Retina (tissue), 1 donor: ENCODE results near the gene ACER2.
"Not testable (repeated sequence)": the region's sequence is repeated elsewhere in the genome, so short reads cannot be mapped to it uniquely, and the experiment has no call there.

ENCODE experiments used
- DNase-seq: peaks from one replicate; pipeline ENCODE4 v3.0.0-alpha.2; 2016

Gene ACER2

DNA sequence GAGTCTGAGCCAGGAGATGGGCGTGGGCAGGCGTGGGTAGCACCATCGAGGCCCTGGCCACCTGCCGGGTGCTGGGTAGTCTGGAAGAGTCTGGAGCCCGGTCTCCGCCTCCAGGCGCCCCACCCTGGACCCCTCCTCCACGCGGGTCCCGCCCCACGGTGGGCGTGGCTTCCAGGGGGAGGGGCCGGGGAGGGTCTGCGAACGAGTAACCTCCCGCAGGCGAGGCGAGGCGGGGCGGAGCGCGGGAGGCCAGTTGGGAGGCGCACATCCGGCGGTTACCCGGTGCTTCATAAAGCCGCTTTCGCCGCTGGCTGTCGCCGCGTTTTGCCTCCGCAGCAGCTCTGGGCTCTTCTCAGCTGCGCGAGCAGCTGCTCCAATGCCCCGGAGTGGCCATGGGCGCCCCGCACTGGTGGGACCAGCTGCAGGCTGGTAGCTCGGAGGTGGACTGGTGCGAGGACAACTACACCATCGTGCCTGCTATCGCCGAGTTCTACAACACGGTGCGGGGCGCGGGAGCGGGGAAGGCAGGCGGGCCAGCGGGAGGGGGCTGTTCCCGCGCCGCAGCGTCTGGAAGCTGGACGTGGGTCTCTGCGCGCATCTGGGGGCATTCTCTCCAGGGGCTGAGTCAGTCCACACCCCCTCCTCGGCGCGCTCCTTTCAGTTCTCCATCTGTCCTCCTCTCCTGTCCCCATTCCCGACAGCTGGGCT, at the start of gene ACER2:
ACER2 (plus strand) TSS at position 317 of the 708 bp plus-strand sequence; CDS start at position 393, 76 bp downstream.
- DNase-seq: peak; percentile 96

DNA sequence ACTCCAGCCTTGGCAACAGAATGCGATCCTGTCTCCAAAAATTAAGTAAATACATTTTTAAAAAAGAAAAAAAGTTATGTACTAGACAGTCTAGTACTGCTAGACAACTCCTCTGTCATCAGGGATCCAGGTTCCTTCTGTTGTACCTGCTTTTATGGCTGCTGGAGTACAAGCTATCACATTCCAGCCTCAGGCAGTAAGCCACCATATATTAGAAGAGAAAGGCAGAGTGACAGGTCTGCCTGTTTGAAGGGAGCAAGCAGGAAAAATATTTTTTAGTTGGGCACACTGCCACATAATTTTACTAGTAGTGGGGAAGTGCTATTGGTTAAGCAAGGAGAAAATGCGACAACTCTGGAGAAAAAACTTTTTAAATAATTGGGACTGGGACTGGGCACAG, 39.7 kb upstream of the ACER2 start:
- no peak for DNase-seq

DNA sequence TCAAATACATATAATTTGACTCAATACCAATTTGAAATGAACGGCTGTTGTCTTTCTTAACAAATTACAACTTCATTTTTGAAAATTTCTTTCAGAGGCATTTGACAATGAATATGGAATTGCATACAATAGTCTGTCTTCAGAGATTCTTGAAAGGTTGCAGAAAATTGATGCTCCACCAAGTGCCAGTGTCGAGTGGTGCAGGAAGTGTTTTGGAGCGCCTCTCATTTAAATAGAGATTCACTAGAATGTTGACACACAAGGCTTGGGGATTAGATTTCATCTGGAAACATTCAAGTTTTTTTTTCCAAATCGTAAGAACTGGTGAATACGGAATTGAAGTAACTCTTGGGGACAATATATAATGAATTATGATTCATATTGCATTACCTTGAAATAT, 36.9 kb upstream of the ACER2 start:
- DNase-seq: no peak

DNA sequence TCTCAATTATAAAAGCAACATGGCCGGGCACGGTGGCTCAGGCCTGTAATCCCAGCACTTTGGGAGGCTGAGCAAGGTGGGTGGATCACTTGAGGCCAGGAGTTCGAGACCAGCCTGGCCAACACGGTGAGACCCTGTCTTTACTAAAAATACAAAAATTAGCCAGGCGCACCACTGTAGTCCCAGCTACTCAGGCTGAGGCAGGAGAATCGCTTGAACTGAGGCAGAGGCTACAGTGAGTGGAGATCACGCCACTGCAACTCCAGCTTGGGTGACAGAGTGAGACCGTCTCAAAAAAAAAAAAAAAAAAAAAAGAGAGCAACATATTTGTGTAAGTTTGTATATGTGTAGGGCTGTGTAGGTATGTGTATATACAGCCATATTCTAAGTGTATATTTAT, 36.2 kb upstream of the ACER2 start:
- no peak for DNase-seq

DNA sequence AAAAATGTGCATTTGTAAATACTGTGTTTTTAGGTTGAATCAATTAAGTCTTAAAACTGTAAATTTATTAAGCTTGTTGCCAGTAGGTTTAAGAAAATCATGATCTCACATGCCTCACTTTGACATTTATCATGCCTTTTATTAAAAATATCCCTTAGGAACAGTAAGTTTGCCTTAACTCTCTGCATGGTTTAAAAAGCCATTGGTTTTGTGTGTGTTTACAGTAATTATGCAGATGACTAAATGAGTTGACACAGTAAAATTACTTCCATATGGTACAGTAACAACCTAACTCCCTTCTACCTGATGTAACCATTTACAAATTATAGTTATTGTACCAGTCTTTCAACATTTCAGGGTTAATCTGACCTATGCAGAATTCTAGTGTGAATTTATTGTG, 35.3 kb upstream of the ACER2 start:
- DNase-seq: no peak

DNA sequence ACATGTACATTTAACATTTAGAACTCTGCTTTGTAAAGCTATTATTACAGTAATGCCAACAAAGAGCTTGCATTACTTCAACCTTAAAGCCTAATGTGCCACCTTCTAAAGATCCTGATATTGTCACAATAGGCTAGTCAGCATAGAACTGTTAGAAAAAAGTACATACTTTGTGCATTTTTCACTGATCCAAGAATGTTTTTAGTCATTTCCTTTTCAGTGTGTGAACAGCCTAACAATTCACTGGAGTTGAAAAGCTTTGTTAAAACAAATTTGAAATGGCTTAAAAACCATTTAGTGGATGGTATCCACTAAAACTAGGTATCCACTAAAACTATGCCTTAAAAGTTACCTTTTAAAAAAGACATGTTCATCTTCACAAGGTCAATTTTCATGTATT, 33.3 kb upstream of the ACER2 start:
- DNase-seq: no peak

DNA sequence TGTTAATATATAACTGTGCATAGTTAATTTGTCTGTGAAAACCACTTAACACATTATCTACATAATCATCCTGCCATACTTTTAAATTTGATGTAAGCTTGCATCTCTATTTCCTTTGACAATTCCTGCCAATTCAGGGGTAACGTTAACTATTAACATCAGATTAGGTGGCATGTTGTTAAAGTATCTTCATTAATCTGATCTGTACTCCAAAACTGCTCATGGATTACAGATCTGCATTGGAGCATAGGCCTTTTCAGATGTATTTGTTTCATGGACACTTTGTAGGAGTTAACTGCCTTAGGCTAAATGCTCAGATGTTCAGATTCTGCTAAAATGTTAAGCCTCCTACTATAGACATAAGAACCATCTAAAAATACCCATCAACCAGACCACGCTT, 31.9 kb upstream of the ACER2 start:
- DNase-seq: no peak

DNA sequence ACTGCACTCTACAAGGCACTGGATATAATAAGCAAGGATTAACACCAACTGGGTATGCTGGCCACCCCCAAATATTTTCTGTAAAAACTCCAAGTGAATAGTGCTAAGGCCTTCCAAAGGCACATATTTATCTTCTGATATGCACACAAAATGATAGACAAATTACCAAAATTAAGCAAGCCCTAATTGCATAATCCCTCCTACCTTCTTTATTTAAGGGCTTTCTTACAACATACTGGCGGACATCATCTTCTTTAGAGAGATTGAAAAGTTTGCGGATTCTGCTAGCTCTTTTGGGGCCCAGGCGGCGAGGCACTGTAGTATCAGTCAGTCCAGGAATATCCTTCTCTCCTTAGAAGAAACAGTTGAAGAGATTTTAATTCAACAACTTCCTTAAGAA, 30.6 kb upstream of the ACER2 start:
- no peak for DNase-seq

DNA sequence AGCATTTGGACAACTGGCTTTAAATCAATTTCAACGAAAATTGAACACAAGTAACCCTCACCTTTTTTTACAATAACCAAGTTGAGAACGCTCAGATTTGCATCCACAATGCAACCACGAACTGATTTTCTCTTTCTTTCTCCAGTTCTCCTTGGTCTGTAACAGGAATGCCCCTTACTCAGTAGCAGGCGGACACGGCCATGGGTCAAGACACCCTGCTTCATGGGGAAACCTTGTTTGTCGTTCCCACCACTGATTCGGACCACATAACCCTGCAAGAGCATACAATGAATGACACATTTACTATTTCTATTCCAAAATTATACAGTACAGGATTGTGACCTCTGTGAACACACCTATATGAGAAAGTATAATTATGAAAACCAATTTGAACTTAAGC, 30.2 kb upstream of the ACER2 start:
- DNase-seq: no peak

DNA sequence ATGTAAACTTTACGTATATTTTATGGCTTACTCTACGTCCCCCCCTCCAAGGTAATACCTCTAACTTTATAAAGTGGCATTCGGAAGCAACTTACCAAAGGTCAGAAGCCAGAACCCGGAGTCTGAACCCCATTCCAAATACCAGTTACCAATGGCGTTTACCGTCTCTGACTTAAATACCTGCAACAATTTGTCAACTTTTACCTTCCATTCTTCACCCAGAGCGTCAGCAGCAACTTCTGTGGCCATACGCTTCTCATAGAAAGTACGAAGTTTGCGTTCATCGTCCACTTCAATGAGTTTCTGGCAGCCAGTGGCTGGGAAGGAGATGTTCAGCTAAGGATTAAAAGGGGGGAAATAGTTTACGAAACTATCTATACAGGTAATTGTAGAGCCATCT, 29.5 kb upstream of the ACER2 start:
- DNase-seq: no peak

DNA sequence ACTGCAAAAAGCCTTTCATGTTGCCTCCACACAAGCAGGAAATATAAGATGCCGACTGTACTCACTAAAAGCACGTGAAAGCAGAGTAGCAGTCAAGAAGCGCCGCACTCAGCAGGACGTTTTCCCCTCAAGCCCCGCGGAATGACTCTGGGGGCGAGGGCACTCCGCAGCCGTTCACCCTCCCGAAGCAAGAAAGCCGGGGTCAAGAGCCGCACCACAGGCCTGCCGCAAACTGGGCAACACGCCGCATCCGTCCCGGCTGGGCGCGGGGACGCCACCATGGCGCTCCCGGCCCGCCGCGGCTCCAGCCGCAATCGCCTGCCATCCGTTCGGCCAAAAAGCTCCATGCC, 29.1 kb upstream of the ACER2 start:
- DNase-seq: no peak

DNA sequence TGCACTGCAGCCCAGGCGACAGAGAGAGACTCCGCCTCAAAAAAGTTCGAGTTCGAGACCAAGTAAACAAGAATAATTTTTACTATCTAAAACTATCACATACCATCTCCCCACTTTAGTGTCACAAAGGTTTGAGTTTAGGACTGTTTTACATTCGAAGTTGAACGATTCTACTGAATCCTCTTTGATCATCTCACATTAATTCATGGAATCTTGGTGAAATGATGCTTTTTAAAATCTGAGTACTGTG, 28.1 kb upstream of the ACER2 start:
- DNase-seq: no peak

DNA sequence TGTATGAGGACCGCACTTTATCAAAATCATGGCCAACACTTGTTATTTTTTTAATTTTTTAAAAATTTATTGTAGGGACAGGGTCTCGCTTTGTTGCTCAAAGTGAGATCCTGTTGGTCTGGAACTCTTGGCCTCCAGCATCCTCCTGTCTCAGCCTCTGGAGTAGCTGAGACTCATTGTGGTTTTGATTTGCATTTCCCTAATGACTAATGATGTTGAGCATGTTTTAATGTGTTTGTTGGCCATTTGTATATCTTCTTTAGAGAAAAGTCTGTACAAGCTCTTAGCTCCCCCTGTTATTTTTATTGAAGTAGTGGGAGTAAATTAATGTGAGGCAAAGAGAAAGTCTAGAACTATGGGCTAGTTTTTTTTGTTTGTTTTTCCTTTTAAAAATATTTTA, 27.2 kb upstream of the ACER2 start:
- no peak for DNase-seq

DNA sequence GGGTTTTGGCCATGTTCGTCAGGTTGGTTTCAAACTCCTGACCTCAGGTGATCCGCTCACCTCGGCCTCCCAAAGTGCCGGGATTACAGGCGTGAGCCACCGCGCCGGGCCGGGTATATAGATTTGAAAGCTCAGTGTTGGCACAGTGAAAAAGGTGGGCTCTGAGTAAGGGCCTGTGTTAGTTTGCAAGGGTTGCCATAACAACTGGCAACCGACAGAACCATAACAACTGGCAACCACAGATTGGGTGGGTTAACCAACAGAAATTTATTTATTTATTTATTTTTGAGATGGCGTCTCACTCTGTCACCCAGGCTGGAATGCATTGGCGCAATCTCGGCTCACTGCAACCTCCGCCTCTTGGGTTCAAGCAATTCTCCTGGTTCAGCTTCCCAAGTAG, 23.6 kb upstream of the ACER2 start:
- not testable (repeated sequence) for DNase-seq

DNA sequence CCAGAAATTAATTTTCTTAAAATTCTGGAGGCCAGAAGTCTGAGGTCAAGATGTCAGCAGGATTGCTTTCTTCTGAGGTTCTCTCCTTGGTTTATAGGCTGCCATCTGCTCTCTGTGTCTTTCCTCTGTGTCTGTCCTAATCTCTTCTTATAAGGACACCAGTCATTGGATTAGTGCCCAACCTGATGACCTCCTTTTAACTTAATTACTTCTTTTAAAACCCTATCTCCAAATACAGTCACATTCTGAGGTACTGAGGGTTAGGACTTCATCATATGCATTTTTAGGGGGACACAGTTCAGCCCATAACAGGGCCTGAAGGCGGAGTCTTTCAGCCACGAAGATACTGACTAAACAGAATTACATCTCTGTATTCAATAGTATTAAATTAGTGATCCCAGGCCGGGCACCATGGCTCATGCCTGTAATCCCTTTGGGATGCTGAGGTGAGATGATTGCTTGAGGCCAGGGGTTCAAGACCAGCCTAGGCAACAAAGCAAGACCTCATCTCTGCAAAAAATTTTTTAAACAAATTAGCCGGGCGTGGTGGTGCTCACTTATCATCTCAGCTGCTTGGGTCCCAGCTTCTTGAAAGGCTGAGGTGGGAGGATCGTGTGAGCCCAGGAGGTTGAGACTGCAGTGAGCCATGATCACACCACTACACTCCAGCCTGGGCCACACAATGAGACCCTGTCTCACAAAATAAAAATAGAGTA, 22.9 kb upstream of the ACER2 start:
- DNase-seq: no peak

DNA sequence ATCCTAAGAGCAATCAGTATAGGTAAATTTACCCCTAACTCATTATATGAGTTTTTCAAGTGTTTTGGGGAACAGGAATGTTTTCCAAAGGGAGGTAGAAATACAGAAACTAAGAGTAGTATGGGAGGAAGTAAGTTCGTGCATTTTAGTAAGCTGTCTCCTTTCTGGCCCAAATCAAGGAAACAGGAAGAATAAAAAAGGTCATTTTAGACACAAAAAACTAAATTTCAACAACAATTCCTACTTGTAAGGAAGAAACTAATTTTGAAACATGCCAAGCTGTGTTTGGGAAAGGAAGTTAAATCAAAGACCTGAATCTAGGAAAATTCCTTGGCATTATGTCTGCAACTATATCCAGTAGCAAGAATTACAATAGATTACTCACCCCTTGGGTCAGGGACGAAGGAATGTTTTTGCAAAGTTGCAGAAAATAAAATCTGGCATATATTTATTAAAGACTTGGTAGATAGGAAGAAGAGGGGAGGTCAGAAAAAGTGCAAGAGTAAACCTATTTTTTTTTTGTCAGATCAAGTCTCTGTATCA, 22.2 kb upstream of the ACER2 start:
- DNase-seq: no peak

DNA sequence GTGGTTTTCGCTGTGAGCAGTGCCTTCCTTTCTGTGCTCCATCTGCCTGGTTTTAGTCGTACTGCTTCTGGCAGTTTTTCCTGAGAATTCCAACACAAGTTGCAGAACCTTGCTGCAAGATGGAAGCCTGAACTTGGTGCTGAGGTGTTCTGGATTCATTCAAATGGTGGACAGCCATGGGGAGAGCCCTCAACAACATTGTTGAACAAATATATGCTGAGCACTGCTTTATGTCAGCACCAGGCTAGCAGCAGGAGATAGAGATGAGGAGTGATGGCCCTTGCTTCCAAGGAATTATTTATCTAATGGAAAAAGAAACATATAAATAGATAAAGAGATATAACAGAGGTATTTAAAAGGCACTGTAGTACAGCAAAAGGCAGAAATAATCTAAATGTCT, 21.5 kb upstream of the ACER2 start:
- DNase-seq: no peak

DNA sequence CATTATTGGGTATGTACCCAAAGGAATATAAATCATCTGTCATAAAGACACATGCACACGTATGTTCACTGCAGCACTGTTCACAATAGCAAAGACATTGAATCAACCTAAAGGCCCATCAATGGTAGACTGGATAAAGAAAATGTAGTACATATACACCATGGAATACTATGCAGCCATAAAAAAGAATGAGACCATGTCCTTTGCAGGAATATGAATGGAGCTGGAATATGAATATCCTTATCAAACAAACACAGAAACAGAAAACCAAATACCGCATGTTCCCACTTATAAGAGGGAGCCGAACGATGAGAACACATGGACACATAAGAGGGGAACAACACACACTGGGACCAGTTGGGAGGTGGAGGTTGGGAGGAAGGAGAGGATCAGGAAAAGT, 19.3 kb upstream of the ACER2 start:
- DNase-seq: not testable (repeated sequence)

DNA sequence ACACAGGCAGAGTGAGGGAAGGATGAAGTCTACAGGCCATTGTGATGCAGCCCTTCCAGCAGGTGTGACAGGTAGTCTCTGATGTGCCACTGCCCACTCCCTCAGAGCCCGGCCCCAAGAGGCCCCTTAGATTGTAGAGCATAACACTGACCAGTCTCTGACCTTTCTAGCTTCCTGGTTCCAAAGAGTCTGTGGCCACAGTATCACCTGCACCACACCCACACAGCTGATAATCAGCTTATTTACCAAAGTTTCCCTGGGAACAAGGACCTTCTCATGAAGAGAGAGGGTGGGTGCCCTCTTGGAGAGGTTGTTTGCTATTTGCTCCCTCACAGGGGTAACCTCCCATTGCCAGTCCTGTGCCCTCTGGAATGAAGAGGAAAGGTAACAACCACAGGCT, 11.0 kb upstream of the ACER2 start:
- DNase-seq: no peak

DNA sequence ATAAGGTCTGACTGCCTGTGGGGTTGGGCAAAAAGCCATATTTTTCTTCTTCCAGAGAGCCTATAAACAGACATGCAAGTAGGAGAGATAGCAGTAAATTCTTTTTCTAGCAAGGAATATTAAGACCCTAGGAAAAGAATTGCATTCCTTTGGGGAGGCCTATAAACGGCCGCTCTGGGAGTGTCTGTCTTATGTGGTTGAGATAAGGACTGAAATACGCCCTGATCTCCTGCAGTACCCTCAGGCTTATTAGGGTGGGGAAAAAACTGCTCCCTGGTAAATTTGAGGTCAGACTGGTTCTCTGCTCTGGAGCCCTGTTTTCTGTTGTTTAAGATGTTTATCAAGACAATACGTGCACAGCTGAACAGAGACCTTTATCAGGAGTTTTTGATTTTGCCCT, 5.6 kb upstream of the ACER2 start:
- DNase-seq: not testable (repeated sequence)

DNA sequence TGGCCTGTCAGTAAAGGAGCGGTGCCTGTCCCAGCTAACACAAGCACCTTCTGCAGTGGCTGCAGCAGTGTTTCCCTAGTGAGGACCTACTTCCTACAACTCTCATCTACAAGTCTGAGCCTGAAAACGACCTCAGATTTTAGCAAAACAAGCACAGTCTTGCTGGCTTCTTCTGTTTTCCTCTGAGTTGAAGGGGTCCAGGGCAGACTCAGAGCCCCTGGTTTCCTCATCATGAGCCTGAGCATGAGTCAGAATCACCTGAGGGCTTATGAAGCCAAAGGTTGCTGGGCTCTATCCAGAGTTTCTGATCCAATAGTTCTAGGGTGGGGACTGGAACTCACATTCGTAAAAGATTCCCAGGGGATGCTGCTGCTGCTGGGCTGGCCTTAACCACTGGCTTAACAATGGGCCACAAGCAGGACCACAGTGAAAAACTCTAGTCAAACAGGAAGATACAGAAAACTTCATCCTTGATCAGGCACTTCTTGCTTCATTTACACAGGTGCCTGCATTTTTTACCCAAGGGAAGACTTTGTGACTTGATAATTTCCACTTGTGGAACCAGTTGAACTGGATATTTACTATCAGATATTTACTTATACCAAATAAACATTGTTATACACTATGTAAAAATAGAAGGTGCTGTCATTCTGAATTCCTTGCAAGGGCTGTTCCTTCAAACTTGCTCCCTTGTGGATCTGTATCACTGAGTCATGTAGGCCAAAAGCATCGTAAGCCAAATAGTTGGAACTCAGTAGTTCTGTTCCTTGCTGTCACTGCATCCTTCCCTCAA, 4.3 kb upstream of the ACER2 start:
- DNase-seq: no peak

DNA sequence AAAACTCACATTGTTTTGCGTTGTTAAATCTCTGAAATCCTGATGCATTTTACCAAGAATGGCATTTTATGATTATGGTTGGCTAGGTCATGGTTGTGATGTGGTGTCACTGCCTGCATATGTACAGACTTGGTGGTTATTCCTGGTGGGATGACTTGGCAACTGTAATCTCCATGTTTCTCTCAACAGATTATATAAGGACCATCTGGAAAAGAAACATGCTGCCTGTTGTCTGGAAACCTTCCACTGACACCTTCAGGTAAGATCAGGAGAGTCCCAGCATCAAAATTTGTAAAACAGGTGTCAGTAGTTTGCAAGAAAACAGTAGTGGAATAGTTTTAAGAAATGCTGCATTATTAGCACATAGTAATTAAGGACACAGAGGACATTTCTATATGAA, 3.0 kb upstream of the ACER2 start:
- no peak for DNase-seq

DNA sequence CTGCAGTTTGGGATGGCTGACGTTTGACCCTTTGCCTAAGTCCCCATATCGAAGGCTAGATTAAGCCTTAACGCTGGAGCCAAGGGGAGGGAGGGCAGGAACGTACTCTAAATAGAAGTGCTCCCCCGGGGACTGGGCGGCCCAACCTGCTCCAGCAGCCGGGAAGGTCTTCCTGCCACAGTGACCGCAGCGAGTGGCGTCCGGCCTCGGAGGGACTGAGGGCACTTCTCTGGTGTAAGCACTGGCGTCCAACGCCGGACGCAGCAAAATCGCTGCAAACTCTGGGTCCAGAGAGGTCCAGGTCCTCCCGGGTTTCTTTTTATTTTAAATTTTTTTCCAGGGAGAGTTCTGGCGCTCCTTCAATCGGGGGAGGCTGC, 505 bp upstream of the ACER2 start:
- DNase-seq: no peak
